Kidney (tissue), 14 donors: Measurements from ENCODE around the gene L3MBTL3. TPM values are rescaled to one million over a fixed set of nuclear protein-coding genes. Genes with fewer than 3 reads are reported as not detected.

Source experiments
- DNase-seq, 5 donors: peaks; one replicate each; pipeline ENCODE4 v3.0.0-alpha.2; 2013 to 2020
- FAIRE-seq: peaks from 2 replicates; lab custom pipeline; 2012; peaks lifted over from hg19 to GRCh38; lab: Jason Lieb, UNC
- H3K27ac ChIP-seq, 2 donors: one replicate each; pipeline ENCODE4 v1.7.0; 2013; ENCODE audit warnings: low read depth in 2 of 2, low read length in 2 of 2, inconsistent platforms in 1 of 2
- H3K27me3 ChIP-seq: one replicate; pipeline ENCODE4 v1.7.1; 2013; ENCODE audit warnings: low read length, inconsistent platforms; ENCODE audit not compliant: control insufficient read depth, insufficient read depth
- H3K36me3 ChIP-seq, 3 donors: one replicate each; pipeline versions ENCODE4 v1.7.0 to v1.7.1; 2013; ENCODE audit warnings: low read length in 3 of 3, control low read depth in 1 of 3, inconsistent platforms in 1 of 3; ENCODE audit not compliant: insufficient read depth in 3 of 3, control insufficient read depth in 2 of 3
- H3K4me1 ChIP-seq, 3 donors: one replicate each; pipeline versions ENCODE4 v1.7.0 to v1.7.1; 2013; ENCODE audit warnings: low read length in 3 of 3, inconsistent platforms in 1 of 3, low read depth in 1 of 3; ENCODE audit not compliant: control insufficient read depth in 2 of 3, insufficient read depth in 2 of 3
- H3K4me3 ChIP-seq, 3 donors: one replicate each; pipeline versions ENCODE4 v1.7.0 to v1.8.1; 2013; ENCODE audit warnings: low read length in 3 of 3, control low read depth in 1 of 3, inconsistent platforms in 1 of 3
- H3K9ac ChIP-seq, 3 donors: one replicate each; pipeline versions ENCODE4 v1.7.0 to v1.7.1; 2013; ENCODE audit warnings: low read length in 3 of 3, control low read depth in 1 of 3, inconsistent platforms in 1 of 3
- H3K9me3 ChIP-seq, 3 donors: one replicate each; pipeline versions ENCODE4 v1.7.0 to v1.7.1; 2013; ENCODE audit warnings: low read length in 3 of 3, control low read depth in 1 of 3, inconsistent platforms in 1 of 3; ENCODE audit not compliant: control insufficient read depth in 2 of 3, insufficient read depth in 1 of 3
- CTCF ChIP-seq: IDR thresholded peaks from 3 replicates; pipeline ENCODE4 v1.5.1; 2012; ENCODE audit warnings: mild to moderate bottlenecking, moderate library complexity, borderline replicate concordance; ENCODE audit not compliant: insufficient read depth; ENCODE audit errors: extremely low read depth
- intact Hi-C: fragments of 100-400 bp; cut with DNase I; formaldehyde crosslinking; loops from one replicate; pipeline ENCODE4 v1.11.1; 2022
- polyA plus RNA-seq: library from polyadenylated mRNA; stranded (reverse); fragments of 350-450 nt; fragmentation: Illumina TruSeq; extraction: RNeasy Lipid Tissue Mini Kit (QIAGEN cat#74804); gene quantifications from one replicate; pipeline ENCODE4 v1.2.3, GENCODE V29; 2014; ENCODE audit warnings: low read depth, low replicate concordance; ENCODE audit not compliant: insufficient read depth
- total RNA-seq: library from RNA; stranded (reverse); fragmentation: NEBNext Ultra II Directional; extraction: Animal tissue kit (Norgen Biotek cat#: 25700); gene quantifications from one replicate; pipeline ENCODE4 v1.2.1, GENCODE V29; 2021
- donor health status: control.
- donor health status: control.
- donor health status: control.
- donor health status: control.
- donor health status: control.
- donor health status: DM: yes; HTN: yes; CAD: no.
- donor health status: Normal renal cell carcinoma (clear cell type).

The L3MBTL3 gene
- total and polyA plus RNA-seq, 2 donors from 2014 or later: 4.3 to 13.0 TPM

GRCh38 chr6:130188207-130188899 is 170.0 kb downstream of the L3MBTL3 start:
- Histone ChIP-seq H3K27ac (no peak overlapping the region), H3K9me3 (no peaks in the 10 kb centered on the region), H3K4me3 (no peak overlapping the region), H3K4me1 (no peaks in the 10 kb centered on the region), H3K36me3 (no peaks in the 10 kb centered on the region), H3K27me3 (no peaks in the 10 kb centered on the region), H3K9ac (no peak overlapping the region)
- no peak for DNase-seq
- FAIRE-seq: no peak
- TF ChIP-seq CTCF: no peak
- intact Hi-C loops: no loop called here

- no peak overlapping the region for H3K4me3 ChIP-seq
- H3K27me3 ChIP-seq: no peaks in the 10 kb centered on the region
- intact Hi-C loops: no loop called here
- H3K9me3 ChIP-seq: no peaks in the 10 kb centered on the region
- no peak for FAIRE-seq
- H3K36me3 ChIP-seq: no peaks in the 10 kb centered on the region
- no peak overlapping the region for H3K9ac ChIP-seq
- no peaks in the 10 kb centered on the region for H3K4me1 ChIP-seq
- TF ChIP-seq CTCF: no peak
- no peak for DNase-seq
- H3K27ac ChIP-seq: no peak overlapping the region
Observed at GRCh38 chr6:130189531-130190397, 171.4 kb downstream of the L3MBTL3 start.

Other genes starting within 250 kb of the L3MBTL3 start
- gene TMEM244, start 157.3 kb upstream of the L3MBTL3 start, total RNA-seq: not detected
- gene TMEM244, start 157.3 kb upstream of the L3MBTL3 start, polyA plus RNA-seq: not detected
- 3.5 TPM for gene SAMD3, start 204.4 kb downstream of the L3MBTL3 start, total RNA-seq
- gene SAMD3, start 204.4 kb downstream of the L3MBTL3 start, polyA plus RNA-seq: 1.1 TPM